Urinary bladder (tissue), 4 donors: ENCODE results near the gene GBGT1. TPM values are rescaled to one million over a fixed set of nuclear protein-coding genes. Genes with fewer than 3 reads are reported as not detected.
"Not testable (repeated sequence)": the region's sequence is repeated elsewhere in the genome, so short reads cannot be mapped to it uniquely, and the experiment has no call there.

Experiments
- DNase-seq: peaks from one replicate; pipeline ENCODE4 v3.0.0-alpha.2; 2015; ENCODE audit errors: extremely low spot score
- H3K27ac ChIP-seq: one replicate; pipeline ENCODE4 v1.5.1; 2013; ENCODE audit warnings: low read depth, mild to moderate bottlenecking, moderate library complexity
- H3K36me3 ChIP-seq: one replicate; pipeline ENCODE4 v1.6.1; 2013; ENCODE audit warnings: mild to moderate bottlenecking, moderate library complexity; ENCODE audit not compliant: insufficient read depth
- H3K4me1 ChIP-seq: one replicate; pipeline ENCODE4 v1.6.1; 2013; ENCODE audit warnings: mild to moderate bottlenecking, moderate library complexity; ENCODE audit not compliant: insufficient read depth
- H3K4me3 ChIP-seq: one replicate; pipeline ENCODE4 v1.5.1; 2013; ENCODE audit warnings: low read depth, low read length
- WGBS: extraction: QIAGEN DNeasy Blood & Tissue Kit; methylation state at CpG from one replicate; pipeline ENCODE4 v1.1.7; 2013; 5-methylcytosine and 5-hydroxymethylcytosine counted together
- polyA plus RNA-seq: library from polyadenylated mRNA; stranded (reverse); fragments of 200-250 nt; gene quantifications from one replicate; pipeline ENCODE4 v1.2.3, GENCODE V29; 2013
- total RNA-seq: library from RNA; depleted of rRNA; stranded (reverse); fragments of >200 nt; gene quantifications from one replicate; pipeline ENCODE4 v1.2.3, GENCODE V29; 2014
- donor health status: healthy with polysubstance abuse.
- donor health status: healthy.

Gene GBGT1
- total and polyA plus RNA-seq, 2 donors, result 5.8 to 14.2 TPM

- 83% methylated on average over 6 of the region's 6 CpGs for WGBS
- no peak for DNase-seq
- H3K4me3 ChIP-seq, result no peak overlapping the region
- H3K4me1 ChIP-seq, result no peaks in the 10 kb centered on the region
- H3K36me3 ChIP-seq, result no peaks in the 10 kb centered on the region
- no peak overlapping the region for H3K27ac ChIP-seq
These were observed 23.0 kb upstream of the GBGT1 start for GRCh38 chr9:133186736-133187135.

GRCh38 chr9:133184971-133185370 lies 21.3 kb upstream of the GBGT1 start:
- 8% methylated on average over 7 of the region's 8 CpGs for WGBS
- Histone ChIP-seq H3K36me3 (no peaks in the 10 kb centered on the region), H3K4me1 (no peaks in the 10 kb centered on the region), H3K4me3 (no peak overlapping the region), H3K27ac (no peak overlapping the region)
- peak; percentile 42 for DNase-seq

GRCh38 chr9:133182151-133182550 lies 18.4 kb upstream of the GBGT1 start:
- 79% methylated on average over 5 of the region's 5 CpGs for WGBS
- no peak overlapping the region for H3K27ac ChIP-seq
- H3K4me3 ChIP-seq, result no peak overlapping the region
- no peak for DNase-seq
- no peaks in the 10 kb centered on the region for H3K36me3 ChIP-seq
- no peaks in the 10 kb centered on the region for H3K4me1 ChIP-seq

GRCh38 chr9:133181561-133181960 lies 17.8 kb upstream of the GBGT1 start:
- no peaks in the 10 kb centered on the region for H3K4me1 ChIP-seq
- no peaks in the 10 kb centered on the region for H3K36me3 ChIP-seq
- H3K27ac ChIP-seq, result no peak overlapping the region
- DNase-seq, result no peak
- no peak overlapping the region for H3K4me3 ChIP-seq
- 72% methylated on average over 3 of the region's 3 CpGs for WGBS

DNA sequence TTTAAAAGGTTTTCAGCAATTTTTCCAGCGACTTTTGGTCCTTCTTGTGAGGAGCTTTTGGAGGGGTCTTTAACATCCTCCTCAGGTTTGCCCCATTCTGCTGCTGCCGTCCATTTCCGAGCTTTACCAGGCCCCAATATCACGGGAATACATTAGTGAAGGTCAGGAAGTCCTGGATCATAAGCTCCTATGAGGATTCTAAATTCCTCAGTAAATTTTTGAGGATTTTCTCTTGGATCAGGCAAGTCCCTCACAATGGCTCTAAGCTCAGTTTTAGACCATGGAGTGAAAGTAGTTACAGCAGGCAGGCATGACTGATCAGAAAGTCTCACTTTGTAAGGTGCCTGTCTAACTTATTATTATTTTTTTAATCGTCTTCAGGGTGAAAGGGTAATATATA lies 17.2 kb upstream of the GBGT1 start:
- no peaks in the 10 kb centered on the region for H3K36me3 ChIP-seq
- no peaks in the 10 kb centered on the region for H3K4me1 ChIP-seq
- no peak overlapping the region for H3K27ac ChIP-seq
- DNase-seq, result no peak
- no peak overlapping the region for H3K4me3 ChIP-seq
- 61% methylated on average over 5 of the region's 5 CpGs for WGBS

- no peaks in the 10 kb centered on the region for H3K36me3 ChIP-seq
- H3K4me1 ChIP-seq, result no peaks in the 10 kb centered on the region
- DNase-seq, result no peak
- H3K27ac ChIP-seq, result no peak overlapping the region
- no peak overlapping the region for H3K4me3 ChIP-seq
- 83% methylated on average over 7 of the region's 7 CpGs for WGBS
These were observed 9.3 kb upstream of the GBGT1 start for GRCh38 chr9:133173056-133173455.

DNA sequence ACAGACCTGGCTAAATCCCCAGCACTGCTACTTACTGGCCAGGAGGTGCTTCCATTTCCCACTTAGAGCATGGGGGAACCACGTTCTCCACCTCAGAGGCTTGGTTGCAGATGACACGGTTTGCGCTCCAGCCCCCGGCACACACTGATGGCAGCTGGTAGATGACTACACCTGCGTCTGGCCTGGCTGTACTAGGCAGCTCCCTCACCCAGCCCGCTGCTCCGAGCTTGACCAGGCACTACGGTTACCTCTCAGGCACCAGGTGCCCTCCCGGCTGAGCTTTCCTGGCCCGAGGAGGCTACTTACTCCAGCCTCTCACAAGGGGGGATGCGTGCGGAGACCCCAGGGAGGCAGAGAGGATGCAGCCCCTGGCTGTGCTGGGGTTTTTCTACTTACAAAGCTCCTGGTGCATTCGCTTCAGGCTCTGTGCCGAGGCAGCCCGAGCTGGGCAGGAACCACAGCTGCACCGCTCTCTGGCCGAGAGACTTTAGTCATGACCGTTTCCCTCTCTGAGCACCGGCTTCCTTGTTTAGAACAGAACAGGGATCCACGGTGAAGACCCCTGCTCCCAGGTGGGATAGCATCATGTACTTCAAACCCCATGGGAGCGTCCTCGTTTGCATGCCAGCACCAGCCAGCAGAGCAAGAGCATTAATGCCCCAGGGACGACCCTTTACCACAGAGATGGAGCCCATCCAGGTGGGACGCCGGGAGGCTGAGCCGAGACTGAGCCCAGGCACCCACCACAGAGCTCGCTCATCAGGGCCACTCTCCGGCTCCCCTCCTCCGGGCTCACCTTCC lies 7.6 kb upstream of the GBGT1 start:
- no peak overlapping the region for H3K27ac ChIP-seq
- H3K4me3 ChIP-seq, result no peak overlapping the region
- H3K36me3 ChIP-seq, result no peaks in the 10 kb centered on the region
- no peak for DNase-seq
- WGBS, result 78% methylated on average over 29 of the region's 29 CpGs
- no peaks in the 10 kb centered on the region for H3K4me1 ChIP-seq

DNA sequence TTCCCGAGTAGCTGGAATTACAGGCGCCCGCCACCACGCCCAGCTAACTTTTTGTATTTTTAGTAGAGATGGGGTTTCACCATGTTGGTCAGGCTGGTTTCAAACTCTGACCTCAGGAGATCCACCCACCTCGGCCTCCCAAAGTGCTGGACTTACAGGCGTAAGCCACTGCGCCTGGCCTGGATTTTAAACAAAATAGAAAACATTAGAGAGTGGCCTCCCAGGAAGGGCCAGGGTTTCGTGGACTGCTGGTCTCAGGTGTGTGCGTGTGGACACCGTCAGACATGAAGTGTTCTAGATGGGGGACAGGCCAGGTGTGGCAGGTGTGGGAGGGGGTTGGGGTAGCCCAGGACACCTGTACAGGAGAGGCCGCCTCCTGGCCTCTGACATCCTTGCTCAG lies 7.0 kb upstream of the GBGT1 start:
- Histone ChIP-seq H3K4me1 (no peaks in the 10 kb centered on the region), H3K36me3 (no peaks in the 10 kb centered on the region), H3K4me3 (no peak overlapping the region), H3K27ac (no peak overlapping the region)
- WGBS, result 90% methylated on average over 11 of the region's 11 CpGs
- DNase-seq, result no peak

- not testable (repeated sequence) for H3K4me1 ChIP-seq, DNase-seq, H3K27ac ChIP-seq, H3K36me3 ChIP-seq, H3K4me3 ChIP-seq
- 94% methylated on average over 12 of the region's 12 CpGs for WGBS
These were observed 6.0 kb upstream of the GBGT1 start for GRCh38 chr9:133169687-133170086.

- WGBS, result 97% methylated on average over 13 of the region's 13 CpGs
- Histone ChIP-seq H3K4me3 (no peak overlapping the region), H3K27ac (no peak overlapping the region), H3K4me1 (no peaks in the 10 kb centered on the region), H3K36me3 (no peaks in the 10 kb centered on the region)
- DNase-seq, result no peak
These were observed 5.4 kb upstream of the GBGT1 start for GRCh38 chr9:133169102-133169501.

DNA sequence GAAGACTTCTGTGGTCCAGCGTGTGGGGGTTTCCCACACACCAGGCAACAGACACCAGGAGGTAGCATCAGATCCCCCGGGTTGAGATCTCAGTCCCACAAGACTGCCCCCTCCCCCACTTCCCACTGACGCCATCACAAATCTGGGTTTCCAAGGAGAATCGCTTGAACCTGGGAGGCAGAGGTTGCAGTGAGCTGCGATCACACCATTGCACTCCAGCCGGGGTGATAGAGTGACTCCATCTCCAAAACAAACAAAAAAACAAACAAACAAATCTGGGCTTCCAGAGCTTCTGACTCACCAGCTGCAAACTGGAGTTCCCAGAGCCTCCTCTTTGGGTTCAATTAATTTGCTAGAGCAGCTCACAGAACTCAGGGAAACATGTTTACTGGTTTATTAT lies 4.7 kb upstream of the GBGT1 start:
- Histone ChIP-seq H3K4me3 (no peak overlapping the region), H3K4me1 (no peaks in the 10 kb centered on the region), H3K27ac (no peak overlapping the region), H3K36me3 (no peaks in the 10 kb centered on the region)
- DNase-seq, result no peak
- WGBS, result 57% methylated on average over 6 of the region's 6 CpGs

DNA sequence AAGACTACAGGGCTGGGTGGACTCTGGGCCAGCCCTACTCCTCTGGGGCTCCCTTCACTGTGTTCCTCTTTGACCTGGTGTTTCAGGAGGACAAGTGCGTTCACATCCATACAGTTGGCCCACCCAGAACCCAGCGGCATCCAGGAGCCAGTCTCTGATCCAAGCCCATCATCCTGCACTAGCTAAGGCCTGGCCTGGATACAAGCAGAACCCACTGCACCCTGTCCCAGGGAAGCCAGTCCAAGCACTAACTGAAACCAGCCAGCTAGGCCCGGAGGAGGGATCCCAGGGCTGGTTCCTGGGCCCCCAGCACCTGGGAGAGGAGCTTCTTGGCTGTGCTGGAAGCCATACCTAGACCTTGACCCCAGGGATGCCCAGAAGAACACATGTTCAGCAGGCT lies 4.1 kb upstream of the GBGT1 start:
- DNase-seq, result no peak
- H3K27ac ChIP-seq, result no peak overlapping the region
- WGBS, result 89% methylated on average over 3 of the region's 3 CpGs
- H3K4me1 ChIP-seq, result peaks cover 2% of the 10 kb centered on the region
- no peaks in the 10 kb centered on the region for H3K36me3 ChIP-seq
- H3K4me3 ChIP-seq, result no peak overlapping the region

GRCh38 chr9:133167096-133167730 lies 3.5 kb upstream of the GBGT1 start:
- DNase-seq, result no peak
- Histone ChIP-seq H3K4me3 (no peak overlapping the region), H3K36me3 (no peaks in the 10 kb centered on the region), H3K4me1 (peaks cover 2% of the 10 kb centered on the region), H3K27ac (no peak overlapping the region)
- WGBS, result 79% methylated on average over 3 of the region's 3 CpGs

- WGBS, result 84% methylated on average over 17 of the region's 17 CpGs
- H3K27ac ChIP-seq, result no peak overlapping the region
- no peak overlapping the region for H3K4me3 ChIP-seq
- no peaks in the 10 kb centered on the region for H3K36me3 ChIP-seq
- DNase-seq, result no peak
- H3K4me1 ChIP-seq, result peaks cover 2% of the 10 kb centered on the region
These were observed 2.7 kb upstream of the GBGT1 start for GRCh38 chr9:133166392-133166791.
